CD14-positive monocyte (primary cell): ENCODE data around the gene CFAP126. TPM values are rescaled to one million over a fixed set of nuclear protein-coding genes. Genes with fewer than 3 reads are reported as not detected.

ENCODE experiments used
- DNase-seq, 3 donors: peaks; one replicate each; pipeline ENCODE4 v3.0.0-alpha.2; 2011 to 2022
- H2AFZ ChIP-seq: 2 replicates; pipeline ENCODE4 v1.6.0; 2012; ENCODE audit warnings: mild to moderate bottlenecking, low read depth, low read length, inconsistent platforms; ENCODE audit not compliant: insufficient read depth, poor library complexity, severe bottlenecking
- H3K27ac ChIP-seq, 2 donors: 1 replicate in 1 of 2; 2 replicates in 1 of 2; pipeline ENCODE4 v1.5.1; 2012 to 2013; ENCODE audit warnings: low read length in 2 of 2, control low read depth in 1 of 2, inconsistent platforms in 1 of 2, low read depth in 1 of 2, mild to moderate bottlenecking in 1 of 2
- H3K27me3 ChIP-seq, 2 donors: one replicate each; pipeline versions ENCODE4 v1.6.0 to v1.6.1; 2011 to 2013; ENCODE audit warnings: low read length in 2 of 2; ENCODE audit not compliant: control insufficient read depth in 2 of 2, insufficient read depth in 2 of 2
- H3K36me3 ChIP-seq, 2 donors: replicated peaks in 1 of 2; 1 replicate in 1 of 2; 2 replicates in 1 of 2; pipeline versions ENCODE4 v1.5.1 to v1.6.1; 2012 to 2013; ENCODE audit warnings: low read length in 2 of 2, control low read depth in 1 of 2, inconsistent platforms in 1 of 2, mild to moderate bottlenecking in 1 of 2; ENCODE audit not compliant: insufficient read depth in 2 of 2, control insufficient read depth in 1 of 2
- H3K4me1 ChIP-seq, 2 donors: 1 replicate in 1 of 2; 2 replicates in 1 of 2; pipeline versions ENCODE4 v1.5.1 to v1.6.1; 2012 to 2013; ENCODE audit warnings: low read length in 2 of 2, control low read depth in 1 of 2, inconsistent platforms in 1 of 2, mild to moderate bottlenecking in 1 of 2, moderate library complexity in 1 of 2; ENCODE audit not compliant: insufficient read depth in 2 of 2, control insufficient read depth in 1 of 2
- H3K4me2 ChIP-seq: replicated peaks from 2 replicates; pipeline ENCODE3; 2012; ENCODE audit warnings: low read length, moderate library complexity, mild to moderate bottlenecking; ENCODE audit not compliant: poor library complexity, severe bottlenecking; ENCODE audit errors: extremely low read depth
- H3K4me3 ChIP-seq, 3 experiments: fragments of 200-600 bp in 1 of 3; sonication (generic) in 1 of 3; replicated peaks in 1 of 3; 1 replicate in 2 of 3; 2 replicates in 1 of 3; pipeline ENCODE4 v1.5.1; 2011 to 2013; ENCODE audit warnings: low read length in 3 of 3, mild to moderate bottlenecking in 3 of 3, control low read depth in 2 of 3, low read depth in 2 of 3, inconsistent platforms in 1 of 3, moderate library complexity in 1 of 3
- H3K79me2 ChIP-seq: 2 replicates; pipeline ENCODE4 v1.6.0; 2012; ENCODE audit warnings: mild to moderate bottlenecking, control low read depth, inconsistent platforms, low read length, moderate library complexity; ENCODE audit not compliant: insufficient read depth
- H3K9ac ChIP-seq: 2 replicates; pipeline ENCODE4 v1.6.0; 2017; ENCODE audit warnings: low read length, mild to moderate bottlenecking; ENCODE audit not compliant: insufficient read depth, poor library complexity, severe bottlenecking
- H3K9me3 ChIP-seq, 2 donors: replicated peaks in 1 of 2; 1 replicate in 1 of 2; 2 replicates in 1 of 2; pipeline versions ENCODE4 v1.5.1 to v1.6.1; 2012 to 2013; ENCODE audit warnings: low read length in 2 of 2, control low read depth in 1 of 2; ENCODE audit not compliant: control insufficient read depth in 1 of 2, insufficient read depth in 1 of 2
- H4K20me1 ChIP-seq: 2 replicates; pipeline ENCODE4 v1.6.0; 2012; ENCODE audit warnings: mild to moderate bottlenecking, low read length, control low read depth, moderate library complexity; ENCODE audit not compliant: insufficient read depth
- H3K27ac Mint-ChIP-seq, 7 donors: one replicate each; pipeline ENCODE4 v1.8.0; 2020; ENCODE audit warnings: mild to moderate bottlenecking in 7 of 7, mixed read lengths in 7 of 7, moderate library complexity in 6 of 7, inconsistent platforms in 2 of 7
- H3K27me3 Mint-ChIP-seq, 3 donors: one replicate each; pipeline ENCODE4 v1.8.0; 2021 to 2022; ENCODE audit warnings: low read depth in 3 of 3, mild to moderate bottlenecking in 3 of 3, mixed read lengths in 3 of 3, moderate library complexity in 3 of 3, inconsistent platforms in 1 of 3
- H3K36me3 Mint-ChIP-seq, 2 donors: one replicate each; pipeline ENCODE4 v1.8.0; 2020; ENCODE audit warnings: mixed read lengths in 2 of 2, inconsistent platforms in 1 of 2, mild to moderate bottlenecking in 1 of 2
- H3K4me1 Mint-ChIP-seq: one replicate; pipeline ENCODE4 v1.8.0; 2020; ENCODE audit warnings: mild to moderate bottlenecking, mixed read lengths
- H3K4me3 Mint-ChIP-seq, 2 donors: one replicate each; pipeline ENCODE4 v1.8.0; 2020; ENCODE audit warnings: mild to moderate bottlenecking in 2 of 2, mixed read lengths in 2 of 2, moderate library complexity in 1 of 2
- H3K9me3 Mint-ChIP-seq, 7 donors: one replicate each; pipeline ENCODE4 v1.8.0; 2020 to 2022; ENCODE audit warnings: mixed read lengths in 7 of 7, mild to moderate bottlenecking in 6 of 7, moderate library complexity in 6 of 7, inconsistent platforms in 2 of 7
- CTCF ChIP-seq: fragments of 200-600 bp; IDR thresholded peaks from one replicate; pipeline ENCODE4 v1.8.0; 2022; ENCODE audit warnings: antibody characterized with exemption, mild to moderate bottlenecking
- WGBS: methylation state at CpG from one replicate; pipeline ENCODE4 v1.1.5; 2013; ENCODE audit warnings: missing lambda C conversion rate; ENCODE audit not compliant: insufficient coverage; 5-methylcytosine and 5-hydroxymethylcytosine counted together
- intact Hi-C, 2 donors: fragments of 100-400 bp; cut with micrococcal nuclease; formaldehyde crosslinking; loops; one replicate each; pipeline versions ENCODE4 v1.15.0 to v1.15.1; 2023
- polyA plus RNA-seq, 3 donors: library from polyadenylated mRNA; depleted of rRNA in 1 of 3; unstranded in 2 of 3; stranded (reverse) in 1 of 3; fragments of 300-500 nt in 2 of 3; fragments of >200 nt in 1 of 3; fragmentation: Illumina TruSeq in 2 of 3; gene quantifications; 1 replicate in 2 of 3; 2 replicates in 1 of 3; pipeline ENCODE4 v1.2.3, GENCODE V29; 2012 to 2021

CFAP126 gene
- polyA plus RNA-seq, 3 donors: not detected

GRCh38 chr1:161404051-161404597, 36.4 kb upstream of the CFAP126 start:
- H3K4me2 ChIP-seq: no peak overlapping the region
- H3K27me3 Mint-ChIP-seq: peaks cover 26 to 29% (median 28%) of the 10 kb centered on the region in 3 donors

GRCh38 chr1:161402446-161402845, 34.8 kb upstream of the CFAP126 start:
- Mint-ChIP-seq H3K4me3 (peak overlapping the region in 1 of 2 donors; percentile 51), H3K36me3 (peaks cover 8 to 18% of the 10 kb centered on the region in 2 donors), H3K9me3 (peaks cover 9 to 25% (median 20%) of the 10 kb centered on the region in 7 donors), H3K27ac (no peak overlapping the region), H3K4me1 (peaks cover 25% of the 10 kb centered on the region), H3K27me3 (peaks cover 24 to 28% (median 28%) of the 10 kb centered on the region in 3 donors)
- Histone ChIP-seq H3K36me3 (no peaks in the 10 kb centered on the region), H3K4me3 (no peak overlapping the region), H3K27me3 (peaks cover 13 to 14% of the 10 kb centered on the region in 2 donors), H3K27ac (no peak overlapping the region), H3K4me2 (no peak overlapping the region), H3K9ac (no peak overlapping the region), H3K4me1 (peaks cover 16 to 23% of the 10 kb centered on the region in 2 donors), H3K9me3 (peaks cover 7 to 17% of the 10 kb centered on the region in 2 donors), H3K79me2 (no peaks in the 10 kb centered on the region), H2AFZ (no peak overlapping the region), H4K20me1 (no peaks in the 10 kb centered on the region)
- WGBS: 92% methylated on average over 1 of the region's 3 CpGs
- no peak for DNase-seq
- intact Hi-C loops: no loop called here
- TF ChIP-seq CTCF: no peak

More at GRCh38 chr1:161404051-161404597, 36.4 kb upstream of the CFAP126 start:
- Mint-ChIP-seq H3K36me3 (peaks cover 8 to 18% of the 10 kb centered on the region in 2 donors), H3K9me3 (peaks cover 9 to 25% (median 20%) of the 10 kb centered on the region in 7 donors), H3K4me1 (peaks cover 16% of the 10 kb centered on the region), H3K4me3 (peak overlapping the region in 1 of 2 donors; percentile 60), H3K27ac (no peak overlapping the region)
- H3K9ac ChIP-seq: no peak overlapping the region
- peaks cover 13 to 14% of the 10 kb centered on the region in 2 donors for H3K27me3 ChIP-seq
- intact Hi-C loops: no loop called here
- peaks cover 8 to 12% of the 10 kb centered on the region in 2 donors for H3K4me1 ChIP-seq
- H3K9me3 ChIP-seq: peaks cover 7 to 17% of the 10 kb centered on the region in 2 donors
- DNase-seq: no peak
- no peak overlapping the region for H2AFZ ChIP-seq
- no peak overlapping the region for H3K4me3 ChIP-seq
- no peaks in the 10 kb centered on the region for H3K79me2 ChIP-seq
- H4K20me1 ChIP-seq: no peaks in the 10 kb centered on the region
- no peak for TF ChIP-seq CTCF
- 15% methylated on average over 8 of the region's 11 CpGs for WGBS
- no peaks in the 10 kb centered on the region for H3K36me3 ChIP-seq
- no peak overlapping the region for H3K27ac ChIP-seq
